Adrenal gland (tissue), 5 donors: Measurements from ENCODE around the gene CALN1.

Source experiments
- POLR2A ChIP-seq, 2 donors: fragments of 450-650 bp; IDR thresholded peaks; one replicate each; pipeline ENCODE4 v1.6.1; 2017; ENCODE audit warnings: antibody characterized with exemption in 2 of 2, mild to moderate bottlenecking in 2 of 2, moderate library complexity in 1 of 2
- TF ChIP-seq, protein P1 (sequence below), 6 experiments: fragments of 450-650 bp in 4 of 6; fragments of 200-600 bp in 2 of 6; sonication (generic) in 1 of 6; IDR thresholded peaks; 1 replicate in 5 of 6; 2 replicates in 1 of 6; pipeline versions ENCODE4 v1.5.1 to v1.8.0; 2016 to 2021; ENCODE audit warnings: antibody characterized with exemption in 6 of 6, mild to moderate bottlenecking in 2 of 6, moderate library complexity in 1 of 6
- donor health status: DM: no; HTN: no; CAD: no.

DNA sequence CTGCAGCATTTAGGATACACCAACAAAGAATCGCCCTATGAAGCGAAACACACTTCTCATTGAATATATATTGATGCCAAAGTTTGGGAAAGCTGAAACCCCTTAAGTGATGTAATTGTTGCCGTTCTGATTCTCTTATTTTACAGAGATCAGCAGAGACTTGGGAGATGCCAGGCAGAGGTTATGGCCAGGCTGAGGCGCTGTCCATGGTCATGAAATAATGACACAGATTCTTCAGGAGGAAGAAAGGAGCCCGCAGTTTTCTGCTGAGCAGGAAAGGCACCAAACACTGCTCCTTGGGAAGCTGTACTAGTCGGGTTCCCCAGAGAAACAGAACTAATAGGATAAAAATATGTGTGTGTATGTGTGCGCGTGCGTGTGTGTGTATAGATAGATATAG, 566.0 kb downstream of the CALN1 start:
- TF ChIP-seq, protein P1, sequence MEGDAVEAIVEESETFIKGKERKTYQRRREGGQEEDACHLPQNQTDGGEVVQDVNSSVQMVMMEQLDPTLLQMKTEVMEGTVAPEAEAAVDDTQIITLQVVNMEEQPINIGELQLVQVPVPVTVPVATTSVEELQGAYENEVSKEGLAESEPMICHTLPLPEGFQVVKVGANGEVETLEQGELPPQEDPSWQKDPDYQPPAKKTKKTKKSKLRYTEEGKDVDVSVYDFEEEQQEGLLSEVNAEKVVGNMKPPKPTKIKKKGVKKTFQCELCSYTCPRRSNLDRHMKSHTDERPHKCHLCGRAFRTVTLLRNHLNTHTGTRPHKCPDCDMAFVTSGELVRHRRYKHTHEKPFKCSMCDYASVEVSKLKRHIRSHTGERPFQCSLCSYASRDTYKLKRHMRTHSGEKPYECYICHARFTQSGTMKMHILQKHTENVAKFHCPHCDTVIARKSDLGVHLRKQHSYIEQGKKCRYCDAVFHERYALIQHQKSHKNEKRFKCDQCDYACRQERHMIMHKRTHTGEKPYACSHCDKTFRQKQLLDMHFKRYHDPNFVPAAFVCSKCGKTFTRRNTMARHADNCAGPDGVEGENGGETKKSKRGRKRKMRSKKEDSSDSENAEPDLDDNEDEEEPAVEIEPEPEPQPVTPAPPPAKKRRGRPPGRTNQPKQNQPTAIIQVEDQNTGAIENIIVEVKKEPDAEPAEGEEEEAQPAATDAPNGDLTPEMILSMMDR (IDR thresholded peaks at IDR 0.05) = no peak
- no peak for TF ChIP-seq POLR2A (IDR thresholded peaks at IDR 0.05)
